ENCODE measurements around the gene EPHB1.

DNA sequence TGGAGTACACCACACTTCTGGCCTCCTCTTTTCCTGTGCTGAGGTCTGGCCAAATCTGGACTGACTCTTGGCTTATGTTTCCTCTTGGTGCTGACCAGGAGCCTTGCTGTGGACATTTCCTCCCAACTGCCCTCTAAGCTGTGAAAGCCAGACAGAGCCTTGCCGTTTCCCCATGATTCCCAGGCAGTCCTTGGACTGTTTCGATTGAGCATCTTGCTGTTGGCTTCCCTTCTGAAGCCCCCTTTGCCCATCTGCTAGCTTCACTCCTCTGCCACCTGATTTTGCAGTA lies 110.5 kb downstream of the EPHB1 start:
- TF ChIP-seq TAF1 (IDR thresholded peaks at IDR 0.05; ENCODE audit: borderline replicate concordance, insufficient read depth, low read length) (no peak), POLR2AphosphoS5 (IDR thresholded peaks at IDR 0.05; ENCODE audit: low read depth, low read length) (no peak), SIN3A (IDR thresholded peaks at IDR 0.05; ENCODE audit: borderline replicate concordance, insufficient read depth, low read length) (no peak)
- TF ChIP-seq, protein P1, sequence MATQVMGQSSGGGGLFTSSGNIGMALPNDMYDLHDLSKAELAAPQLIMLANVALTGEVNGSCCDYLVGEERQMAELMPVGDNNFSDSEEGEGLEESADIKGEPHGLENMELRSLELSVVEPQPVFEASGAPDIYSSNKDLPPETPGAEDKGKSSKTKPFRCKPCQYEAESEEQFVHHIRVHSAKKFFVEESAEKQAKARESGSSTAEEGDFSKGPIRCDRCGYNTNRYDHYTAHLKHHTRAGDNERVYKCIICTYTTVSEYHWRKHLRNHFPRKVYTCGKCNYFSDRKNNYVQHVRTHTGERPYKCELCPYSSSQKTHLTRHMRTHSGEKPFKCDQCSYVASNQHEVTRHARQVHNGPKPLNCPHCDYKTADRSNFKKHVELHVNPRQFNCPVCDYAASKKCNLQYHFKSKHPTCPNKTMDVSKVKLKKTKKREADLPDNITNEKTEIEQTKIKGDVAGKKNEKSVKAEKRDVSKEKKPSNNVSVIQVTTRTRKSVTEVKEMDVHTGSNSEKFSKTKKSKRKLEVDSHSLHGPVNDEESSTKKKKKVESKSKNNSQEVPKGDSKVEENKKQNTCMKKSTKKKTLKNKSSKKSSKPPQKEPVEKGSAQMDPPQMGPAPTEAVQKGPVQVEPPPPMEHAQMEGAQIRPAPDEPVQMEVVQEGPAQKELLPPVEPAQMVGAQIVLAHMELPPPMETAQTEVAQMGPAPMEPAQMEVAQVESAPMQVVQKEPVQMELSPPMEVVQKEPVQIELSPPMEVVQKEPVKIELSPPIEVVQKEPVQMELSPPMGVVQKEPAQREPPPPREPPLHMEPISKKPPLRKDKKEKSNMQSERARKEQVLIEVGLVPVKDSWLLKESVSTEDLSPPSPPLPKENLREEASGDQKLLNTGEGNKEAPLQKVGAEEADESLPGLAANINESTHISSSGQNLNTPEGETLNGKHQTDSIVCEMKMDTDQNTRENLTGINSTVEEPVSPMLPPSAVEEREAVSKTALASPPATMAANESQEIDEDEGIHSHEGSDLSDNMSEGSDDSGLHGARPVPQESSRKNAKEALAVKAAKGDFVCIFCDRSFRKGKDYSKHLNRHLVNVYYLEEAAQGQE (IDR thresholded peaks at IDR 0.05; ENCODE audit: insufficient read depth in 1 of 2, low read depth in 2 of 2, low read length in 2 of 2), result no peak

Data from PFSK-1 (cell line).